Esophagus squamous epithelium (tissue), 5 donors: Measurements from ENCODE around the gene ADAM33. TPM values are rescaled to one million over a fixed set of nuclear protein-coding genes. Genes with fewer than 3 reads are reported as not detected.

Source experiments
- DNase-seq: peaks from one replicate; lab custom pipeline; 2025; lab: John Stamatoyannopoulos, UW
- H3K27ac ChIP-seq, 4 donors: fragments of 200-600 bp; sonication (generic); one replicate each; pipeline ENCODE4 v1.5.1; 2016 to 2019; ENCODE audit warnings: mild to moderate bottlenecking in 1 of 4
- H3K27me3 ChIP-seq, 4 donors: fragments of 200-600 bp; sonication (generic); 1 replicate in 3 of 4; 2 replicates in 1 of 4; pipeline versions ENCODE4 v1.5.1 to v1.6.0; 2017 to 2021; ENCODE audit warnings: antibody characterized with exemption in 1 of 4
- H3K36me3 ChIP-seq, 3 donors: fragments of 200-600 bp; sonication (generic); one replicate each; pipeline ENCODE4 v1.5.1; 2016 to 2019
- H3K4me1 ChIP-seq, 3 donors: fragments of 200-600 bp; sonication (generic); one replicate each; pipeline ENCODE4 v1.5.1; 2017 to 2019
- H3K4me3 ChIP-seq, 4 donors: fragments of 200-600 bp; sonication (generic); 1 replicate in 3 of 4; 2 replicates in 1 of 4; pipeline ENCODE4 v1.5.1; 2016 to 2019; ENCODE audit warnings: mild to moderate bottlenecking in 2 of 4, moderate library complexity in 1 of 4
- H3K9me3 ChIP-seq, 3 donors: fragments of 200-600 bp; sonication (generic); one replicate each; pipeline ENCODE4 v1.5.1; 2016 to 2019
- POLR2A ChIP-seq, 4 donors: fragments of 450-650 bp; IDR thresholded peaks; one replicate each; pipeline ENCODE4 v1.6.1; 2017; ENCODE audit warnings: antibody characterized with exemption in 4 of 4, mild to moderate bottlenecking in 4 of 4, moderate library complexity in 3 of 4
- WGBS, 2 donors: methylation state at CpG; one replicate each; pipeline ENCODE4 v1.1.5; 2018; 5-methylcytosine and 5-hydroxymethylcytosine counted together
- intact Hi-C: fragments of 100-400 bp; cut with DNase I; formaldehyde crosslinking; loops from one replicate; pipeline ENCODE4 v1.15.0; 2022
- total RNA-seq, 4 donors: library from RNA; depleted of rRNA; stranded (reverse); fragments of >200 nt; gene quantifications; one replicate each; pipeline ENCODE4 v1.1.0, GENCODE V29; 2016
- TF ChIP-seq, protein P1 (sequence below), 6 experiments: fragments of 450-650 bp in 4 of 6; fragments of 200-600 bp in 2 of 6; sonication (generic) in 2 of 6; IDR thresholded peaks; one replicate each; pipeline ENCODE4 v1.5.1; 2016 to 2019; ENCODE audit warnings: antibody characterized with exemption in 6 of 6, mild to moderate bottlenecking in 4 of 6, moderate library complexity in 4 of 6
- donor health status: DM: yes; HTN: yes; CAD: no.

Gene ADAM33
- total RNA-seq, 4 donors from 2014 or later: 2.4 to 27.7 (median 6.4) TPM

DNA sequence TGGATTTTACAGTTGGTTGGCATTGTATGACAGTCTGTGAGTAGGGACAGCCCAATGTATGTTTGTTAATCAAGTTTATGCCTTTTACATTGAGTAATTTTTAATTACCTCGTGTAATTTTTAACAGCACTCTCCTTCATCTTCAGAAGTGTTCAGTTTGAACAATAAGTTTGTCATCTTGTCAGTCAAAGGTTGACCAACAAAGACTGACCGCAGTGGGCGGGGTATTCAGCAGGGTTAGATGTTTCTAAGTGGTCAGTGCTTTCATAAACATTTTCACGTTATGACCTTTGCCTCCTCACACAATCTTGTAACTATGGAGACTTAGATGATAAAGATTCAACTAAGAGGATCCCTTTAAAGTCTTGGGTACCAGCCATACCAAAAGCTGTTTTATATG, 59.4 kb downstream of the ADAM33 start:
- 87 to 89% methylated on average over 4 of the region's 4 CpGs for WGBS, 2 donors
- Histone ChIP-seq H3K4me1 (no peaks in the 10 kb centered on the region), H3K27me3 (no peaks in the 10 kb centered on the region), H3K36me3 (peaks cover 0 to 28% (median 0%) of the 10 kb centered on the region in 3 donors), H3K27ac (no peak overlapping the region), H3K4me3 (no peak overlapping the region), H3K9me3 (no peaks in the 10 kb centered on the region)
- no peak for DNase-seq
- TF ChIP-seq, protein P1, sequence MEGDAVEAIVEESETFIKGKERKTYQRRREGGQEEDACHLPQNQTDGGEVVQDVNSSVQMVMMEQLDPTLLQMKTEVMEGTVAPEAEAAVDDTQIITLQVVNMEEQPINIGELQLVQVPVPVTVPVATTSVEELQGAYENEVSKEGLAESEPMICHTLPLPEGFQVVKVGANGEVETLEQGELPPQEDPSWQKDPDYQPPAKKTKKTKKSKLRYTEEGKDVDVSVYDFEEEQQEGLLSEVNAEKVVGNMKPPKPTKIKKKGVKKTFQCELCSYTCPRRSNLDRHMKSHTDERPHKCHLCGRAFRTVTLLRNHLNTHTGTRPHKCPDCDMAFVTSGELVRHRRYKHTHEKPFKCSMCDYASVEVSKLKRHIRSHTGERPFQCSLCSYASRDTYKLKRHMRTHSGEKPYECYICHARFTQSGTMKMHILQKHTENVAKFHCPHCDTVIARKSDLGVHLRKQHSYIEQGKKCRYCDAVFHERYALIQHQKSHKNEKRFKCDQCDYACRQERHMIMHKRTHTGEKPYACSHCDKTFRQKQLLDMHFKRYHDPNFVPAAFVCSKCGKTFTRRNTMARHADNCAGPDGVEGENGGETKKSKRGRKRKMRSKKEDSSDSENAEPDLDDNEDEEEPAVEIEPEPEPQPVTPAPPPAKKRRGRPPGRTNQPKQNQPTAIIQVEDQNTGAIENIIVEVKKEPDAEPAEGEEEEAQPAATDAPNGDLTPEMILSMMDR (IDR thresholded peaks at IDR 0.05): no peak
- no peak for TF ChIP-seq POLR2A (IDR thresholded peaks at IDR 0.05)
- intact Hi-C loops: no loop called here

DNA sequence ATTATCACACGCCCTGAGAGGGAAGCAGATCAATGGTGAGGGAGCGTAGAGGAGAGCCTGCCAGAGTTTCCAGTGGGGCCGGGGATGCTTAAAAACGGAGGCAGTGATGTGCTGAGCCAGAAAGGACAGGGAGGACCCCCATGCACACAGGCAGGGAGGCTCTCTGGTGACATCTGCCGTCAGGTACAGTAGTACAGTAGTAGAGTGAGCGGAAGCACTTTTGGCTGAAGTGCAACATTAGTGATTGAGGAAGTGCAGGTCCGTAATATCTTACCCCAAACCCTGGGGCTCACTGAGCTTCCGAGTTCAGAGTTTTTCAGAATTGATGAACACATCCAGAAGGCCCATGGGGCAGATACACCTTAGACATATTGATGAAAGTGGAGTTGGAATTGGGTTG, 60.7 kb downstream of the ADAM33 start:
- Histone ChIP-seq H3K27ac (no peak overlapping the region), H3K27me3 (no peaks in the 10 kb centered on the region), H3K9me3 (no peaks in the 10 kb centered on the region), H3K36me3 (peaks cover 0 to 29% (median 0%) of the 10 kb centered on the region in 3 donors), H3K4me1 (no peaks in the 10 kb centered on the region), H3K4me3 (no peak overlapping the region)
- intact Hi-C loops: no loop called here
- 79 to 83% methylated on average over 8 of the region's 8 CpGs for WGBS, 2 donors
- no peak for DNase-seq
- no peak for TF ChIP-seq POLR2A (IDR thresholded peaks at IDR 0.05)
- TF ChIP-seq, protein P1 (IDR thresholded peaks at IDR 0.05): no peak

Other genes starting within 250 kb of the ADAM33 start
- 10 to 100 TPM; 15.4 to 23.1 (median 21.4) TPM for gene ATRN, start 211.0 kb downstream of the ADAM33 start, total RNA-seq
- gene GFRA4, start 18.6 kb downstream of the ADAM33 start, total RNA-seq: not detected
- 1 to 10 TPM in 2 of 4 donors, under 1 TPM in 2; 0.11 to 6.9 (median 1.8) TPM for gene SIGLEC1, start 30.6 kb upstream of the ADAM33 start, total RNA-seq
- 1 to 10 TPM in 2 of 4 donors, under 1 TPM in 2; 0.64 to 4.6 (median 1.8) TPM for gene HSPA12B, start 50.7 kb upstream of the ADAM33 start, total RNA-seq
- gene ADISSP, start 85.7 kb upstream of the ADAM33 start, total RNA-seq: 10 to 100 TPM; 13.5 to 24.7 (median 19.8) TPM
- gene SPEF1, start 99.4 kb upstream of the ADAM33 start, total RNA-seq: under 1 TPM in 1 of 4 donors, not detected in 3; 0.19 TPM
- gene CENPB, start 104.7 kb upstream of the ADAM33 start, total RNA-seq: 10 to 100 TPM; 38.8 to 81.4 (median 67.1) TPM
- gene CDC25B, start 114.3 kb upstream of the ADAM33 start, total RNA-seq: 10 to 100 TPM; 15.6 to 26.2 (median 18.1) TPM
- gene AP5S1, start 138.5 kb upstream of the ADAM33 start, total RNA-seq: 10 to 100 TPM in 2 of 4 donors, 1 to 10 TPM in 2; 5.8 to 12.8 (median 10.4) TPM
- gene MAVS, start 164.8 kb upstream of the ADAM33 start, total RNA-seq: 10 to 100 TPM; 14.9 to 31.3 (median 17.2) TPM
- 10 to 100 TPM; 39.4 to 49.1 (median 46.2) TPM for gene PANK2, start 207.4 kb upstream of the ADAM33 start, total RNA-seq